ENCODE data around the gene KIF26B.
"Not testable (repeated sequence)": the region's sequence is repeated elsewhere in the genome, so short reads cannot be mapped to it uniquely, and the experiment has no call there.

The KIF26B gene

GRCh38 chr1:245672836-245673656, 518.3 kb downstream of the KIF26B start:
- H3K9me3 Mint-ChIP-seq (ENCODE audit: low read depth); H3K36me3 Mint-ChIP-seq; H3K4me1 Mint-ChIP-seq (ENCODE audit: low read depth); H3K27ac Mint-ChIP-seq; H3K27me3 Mint-ChIP-seq; H3K4me3 Mint-ChIP-seq: not testable (repeated sequence)

- H3K4me1 Mint-ChIP-seq (ENCODE audit: low read depth): no peaks in the 10 kb centered on the region
- H3K27ac Mint-ChIP-seq: no peak overlapping the region
- no peaks in the 10 kb centered on the region for H3K9me3 Mint-ChIP-seq (ENCODE audit: low read depth)
- no peak overlapping the region for H3K4me3 Mint-ChIP-seq
- H3K27me3 Mint-ChIP-seq: no peaks in the 10 kb centered on the region
- H3K36me3 Mint-ChIP-seq: no peaks in the 10 kb centered on the region
These were observed 519.2 kb downstream of the KIF26B start for GRCh38 chr1:245673881-245674414.

- H3K4me1 Mint-ChIP-seq (ENCODE audit: low read depth): no peaks in the 10 kb centered on the region
- H3K9me3 Mint-ChIP-seq (ENCODE audit: low read depth): no peaks in the 10 kb centered on the region
- no peaks in the 10 kb centered on the region for H3K27me3 Mint-ChIP-seq
- no peak overlapping the region for H3K4me3 Mint-ChIP-seq
- H3K36me3 Mint-ChIP-seq: peaks cover 2% of the 10 kb centered on the region
- no peak overlapping the region for H3K27ac Mint-ChIP-seq
These were observed 522.9 kb downstream of the KIF26B start for GRCh38 chr1:245677461-245678240.

- Mint-ChIP-seq H3K27ac (no peak overlapping the region), H3K4me1 (ENCODE audit: low read depth) (no peaks in the 10 kb centered on the region), H3K36me3 (peaks cover 2% of the 10 kb centered on the region), H3K27me3 (no peaks in the 10 kb centered on the region), H3K4me3 (no peak overlapping the region), H3K9me3 (ENCODE audit: low read depth) (no peaks in the 10 kb centered on the region)
These were observed 524.2 kb downstream of the KIF26B start for GRCh38 chr1:245678860-245679411.

GRCh38 chr1:245679821-245680780, 525.3 kb downstream of the KIF26B start:
- Mint-ChIP-seq H3K4me3 (no peak overlapping the region), H3K27ac (no peak overlapping the region), H3K27me3 (no peaks in the 10 kb centered on the region), H3K36me3 (peaks cover 2% of the 10 kb centered on the region), H3K9me3 (ENCODE audit: low read depth) (no peaks in the 10 kb centered on the region), H3K4me1 (ENCODE audit: low read depth) (no peaks in the 10 kb centered on the region)

- H3K27me3 Mint-ChIP-seq: no peaks in the 10 kb centered on the region
- H3K36me3 Mint-ChIP-seq: peaks cover 2% of the 10 kb centered on the region
- no peaks in the 10 kb centered on the region for H3K9me3 Mint-ChIP-seq (ENCODE audit: low read depth)
- no peaks in the 10 kb centered on the region for H3K4me1 Mint-ChIP-seq (ENCODE audit: low read depth)
- no peak overlapping the region for H3K4me3 Mint-ChIP-seq
- no peak overlapping the region for H3K27ac Mint-ChIP-seq
These were observed 528.1 kb downstream of the KIF26B start for GRCh38 chr1:245682638-245683628.

- H3K4me3 Mint-ChIP-seq: no peak overlapping the region
- H3K27me3 Mint-ChIP-seq: no peaks in the 10 kb centered on the region
- H3K4me1 Mint-ChIP-seq (ENCODE audit: low read depth): no peaks in the 10 kb centered on the region
- no peak overlapping the region for H3K27ac Mint-ChIP-seq
- peaks cover 2% of the 10 kb centered on the region for H3K36me3 Mint-ChIP-seq
- no peaks in the 10 kb centered on the region for H3K9me3 Mint-ChIP-seq (ENCODE audit: low read depth)
These were observed 528.9 kb downstream of the KIF26B start for GRCh38 chr1:245683676-245684075.

- H3K36me3 Mint-ChIP-seq: peaks cover 2% of the 10 kb centered on the region
- H3K4me3 Mint-ChIP-seq: no peak overlapping the region
- no peaks in the 10 kb centered on the region for H3K27me3 Mint-ChIP-seq
- no peak overlapping the region for H3K27ac Mint-ChIP-seq
- H3K9me3 Mint-ChIP-seq (ENCODE audit: low read depth): no peaks in the 10 kb centered on the region
- no peaks in the 10 kb centered on the region for H3K4me1 Mint-ChIP-seq (ENCODE audit: low read depth)
These were observed 529.4 kb downstream of the KIF26B start for GRCh38 chr1:245684166-245684565.

GRCh38 chr1:245684571-245684970, 529.8 kb downstream of the KIF26B start:
- no peak overlapping the region for H3K4me3 Mint-ChIP-seq

GRCh38 chr1:245685111-245685810, 530.5 kb downstream of the KIF26B start:
- H3K27me3 Mint-ChIP-seq: no peaks in the 10 kb centered on the region
- no peaks in the 10 kb centered on the region for H3K9me3 Mint-ChIP-seq (ENCODE audit: low read depth)
- H3K4me1 Mint-ChIP-seq (ENCODE audit: low read depth): no peaks in the 10 kb centered on the region
- no peak overlapping the region for H3K27ac Mint-ChIP-seq
- peaks cover 2% of the 10 kb centered on the region for H3K36me3 Mint-ChIP-seq
- H3K4me3 Mint-ChIP-seq: no peak overlapping the region

More at GRCh38 chr1:245684571-245684970, 529.8 kb downstream of the KIF26B start:
- Mint-ChIP-seq H3K4me1 (ENCODE audit: low read depth) (no peaks in the 10 kb centered on the region), H3K9me3 (ENCODE audit: low read depth) (no peaks in the 10 kb centered on the region), H3K36me3 (peaks cover 2% of the 10 kb centered on the region), H3K27ac (no peak overlapping the region), H3K27me3 (no peaks in the 10 kb centered on the region)

- H3K27ac Mint-ChIP-seq: no peak overlapping the region
- no peaks in the 10 kb centered on the region for H3K4me1 Mint-ChIP-seq (ENCODE audit: low read depth)
- H3K4me3 Mint-ChIP-seq: no peak overlapping the region
- H3K9me3 Mint-ChIP-seq (ENCODE audit: low read depth): no peaks in the 10 kb centered on the region
- H3K27me3 Mint-ChIP-seq: no peaks in the 10 kb centered on the region
- H3K36me3 Mint-ChIP-seq: peaks cover 2% of the 10 kb centered on the region
These were observed 531.2 kb downstream of the KIF26B start for GRCh38 chr1:245686006-245686405.

- H3K36me3 Mint-ChIP-seq: no peaks in the 10 kb centered on the region
- no peaks in the 10 kb centered on the region for H3K4me1 Mint-ChIP-seq (ENCODE audit: low read depth)
- H3K27ac Mint-ChIP-seq: no peak overlapping the region
- H3K4me3 Mint-ChIP-seq: no peak overlapping the region
- H3K9me3 Mint-ChIP-seq (ENCODE audit: low read depth): no peaks in the 10 kb centered on the region
- H3K27me3 Mint-ChIP-seq: no peaks in the 10 kb centered on the region
These were observed 531.8 kb downstream of the KIF26B start for GRCh38 chr1:245686446-245687030.
